AML-193 (cell line): ENCODE measurements around the gene MAGEL2.
"Not testable (repeated sequence)": the region's sequence is repeated elsewhere in the genome, so short reads cannot be mapped to it uniquely, and the experiment has no call there.

ENCODE experiments used
- DNase-seq, 2 experiments: peaks; one replicate each; lab custom pipeline; 2025; lab: John Stamatoyannopoulos, UW

Gene MAGEL2

DNA sequence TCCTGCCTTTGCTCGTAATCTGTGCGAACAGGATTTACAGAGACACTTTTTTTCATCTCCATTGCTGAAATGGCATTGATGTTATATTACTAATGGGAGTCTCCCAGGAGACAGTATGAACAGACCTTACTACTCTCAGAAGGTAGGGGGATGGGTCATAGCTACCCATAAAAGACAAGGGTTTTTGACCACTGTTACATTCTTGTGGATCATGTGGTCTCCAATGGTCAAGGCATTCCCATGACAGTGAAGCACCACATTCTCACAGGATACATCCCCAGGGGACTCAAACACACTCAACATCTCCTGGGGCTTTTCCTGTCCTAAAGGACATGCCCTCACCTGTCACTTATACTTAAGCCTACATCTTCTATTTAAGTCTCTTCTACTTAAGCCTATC, 41.4 kb downstream of the MAGEL2 start:
- no peak for DNase-seq

- no peak for DNase-seq
Measured at GRCh38 chr15:23602124-23602523, 45.5 kb downstream of the MAGEL2 start.

DNA sequence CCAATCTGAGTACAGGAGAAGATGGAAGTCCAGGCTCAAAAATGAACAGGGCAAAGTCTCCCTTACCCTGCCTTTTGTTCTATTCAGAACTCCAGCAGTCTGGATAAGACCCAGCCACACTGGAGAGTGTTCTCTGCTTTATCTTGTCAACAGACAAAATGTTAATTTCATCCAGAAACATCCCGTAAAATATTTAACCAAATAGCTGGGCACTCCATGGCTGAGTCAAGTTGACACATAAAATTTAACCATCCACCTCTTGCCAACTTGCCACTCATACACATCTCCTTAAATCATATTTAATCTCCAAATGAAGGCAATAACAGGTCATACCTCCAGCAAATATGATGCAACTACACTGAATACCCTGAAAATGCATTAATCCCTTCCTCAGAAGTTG, 48.6 kb downstream of the MAGEL2 start:
- no peak for DNase-seq

- DNase-seq, result not testable (repeated sequence)
Measured at GRCh38 chr15:23597278-23597677, 50.4 kb downstream of the MAGEL2 start.

DNA sequence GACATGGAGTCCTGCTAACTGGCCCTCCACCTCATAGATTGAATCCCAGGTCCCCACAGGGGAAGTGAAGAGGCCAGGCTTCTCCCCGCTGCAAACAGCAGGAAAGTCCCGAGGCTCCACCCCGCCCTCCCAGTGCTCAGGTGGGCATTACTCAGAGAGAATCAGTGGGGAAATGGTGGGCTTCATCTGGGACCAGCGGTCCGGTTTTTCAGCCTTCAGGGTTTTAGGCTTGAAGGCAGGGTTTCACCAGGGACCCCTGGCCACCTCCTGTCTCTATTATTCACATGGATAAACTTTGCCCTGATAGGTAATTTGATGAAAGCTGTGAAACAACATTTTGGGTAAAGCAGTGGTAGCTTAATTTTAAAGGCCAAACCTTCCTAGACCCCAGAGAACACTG, 50.9 kb downstream of the MAGEL2 start:
- no peak for DNase-seq

- no peak for DNase-seq
Measured at GRCh38 chr15:23595368-23595767, 52.3 kb downstream of the MAGEL2 start.

DNA sequence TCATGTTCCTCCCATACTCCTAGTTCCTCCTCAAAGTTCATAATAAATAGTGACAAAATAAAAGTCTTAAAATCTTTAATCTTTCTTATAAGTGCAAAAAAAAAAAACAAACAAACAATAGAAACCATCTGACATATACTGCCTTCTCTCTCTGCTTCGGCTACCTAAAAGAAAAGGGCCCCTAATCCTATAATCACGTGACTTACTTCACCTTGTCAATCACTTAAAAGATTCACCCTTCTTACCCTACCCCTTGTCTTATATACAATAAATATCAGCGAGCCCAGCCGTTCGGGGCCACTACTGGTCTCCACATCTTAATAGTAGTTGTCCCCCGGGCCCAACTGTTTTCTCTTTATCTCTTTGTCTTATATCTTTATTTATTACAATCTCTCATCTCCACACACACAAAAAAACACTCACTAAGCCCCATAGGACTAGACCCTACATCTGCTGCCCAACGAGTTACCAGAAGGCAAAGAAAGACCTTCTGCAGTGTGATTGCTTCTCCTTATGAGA, 53.4 kb downstream of the MAGEL2 start:
- DNase-seq, result no peak
